ENCODE measurements around the gene LDLRAD4. TPM values are rescaled to one million over a fixed set of nuclear protein-coding genes. Genes with fewer than 3 reads are reported as not detected.
"Not testable (repeated sequence)": the region's sequence is repeated elsewhere in the genome, so short reads cannot be mapped to it uniquely, and the experiment has no call there.

Gene LDLRAD4
- total RNA-seq, 2 experiments from 2014 or later, result 37.3 to 38.5 TPM

- Mint-ChIP-seq H3K27me3 (no peaks in the 10 kb centered on the region), H3K27ac (no peak overlapping the region), H3K9me3 (no peaks in the 10 kb centered on the region), H3K4me1 (ENCODE audit: low read depth) (peaks cover 15% of the 10 kb centered on the region), H3K4me3 (no peak overlapping the region), H3K36me3 (ENCODE audit: low read depth) (peaks cover 13% of the 10 kb centered on the region)
- intact Hi-C loops (cut with micrococcal nuclease), result no loop called here
- ChIA-PET CTCF (interaction anchor here (0.9 kb wide), 1 partner anchor 178 kb away, joined by 3 read pairs; no protein-coding TSS in a partner anchor), POLR2A (no interaction called here)
- TF ChIP-seq CTCF (IDR thresholded peaks at IDR 0.05), result no peak
- no peak for DNase-seq
- no peak for ATAC-seq
Observed at GRCh38 chr18:13680612-13681011, 462.1 kb downstream of the LDLRAD4 start.

- intact Hi-C loops (cut with micrococcal nuclease), result no loop called here
- TF ChIP-seq CTCF (IDR thresholded peaks at IDR 0.05), result no peak
- Mint-ChIP-seq H3K27me3 (no peaks in the 10 kb centered on the region), H3K27ac (no peak overlapping the region), H3K4me3 (no peak overlapping the region), H3K9me3 (no peaks in the 10 kb centered on the region), H3K36me3 (ENCODE audit: low read depth) (peaks cover 13% of the 10 kb centered on the region), H3K4me1 (ENCODE audit: low read depth) (peaks cover 16% of the 10 kb centered on the region)
- DNase-seq (no peak), ATAC-seq (no peak)
- POLR2A ChIA-PET, result no interaction called here
- CTCF ChIA-PET, result no interaction called here
Observed at GRCh38 chr18:13681701-13682100, 463.1 kb downstream of the LDLRAD4 start.

- intact Hi-C loops (cut with micrococcal nuclease), result no loop called here
- Mint-ChIP-seq H3K27me3 (no peaks in the 10 kb centered on the region), H3K36me3 (ENCODE audit: low read depth) (peaks cover 29% of the 10 kb centered on the region), H3K4me3 (no peak overlapping the region), H3K9me3 (no peaks in the 10 kb centered on the region), H3K4me1 (ENCODE audit: low read depth) (peaks cover 17% of the 10 kb centered on the region), H3K27ac (no peak overlapping the region)
- ATAC-seq, result no peak
- no peak for TF ChIP-seq CTCF (IDR thresholded peaks at IDR 0.05)
- ChIA-PET CTCF (no interaction called here), POLR2A (no interaction called here)
- DNase-seq, result no peak
Observed at GRCh38 chr18:13684546-13684945, 466.0 kb downstream of the LDLRAD4 start.

GRCh38 chr18:13688191-13689136 lies 469.9 kb downstream of the LDLRAD4 start:
- ChIA-PET POLR2A (no interaction called here), CTCF (interaction anchor here (0.7 kb wide), 1 partner anchor 124 kb away, joined by 3 read pairs; no protein-coding TSS in a partner anchor)
- TF ChIP-seq CTCF (IDR thresholded peaks at IDR 0.05), result no peak
- ATAC-seq, result no peak
- Mint-ChIP-seq H3K36me3 (ENCODE audit: low read depth) (peaks cover 33% of the 10 kb centered on the region), H3K9me3 (peaks cover 9% of the 10 kb centered on the region), H3K27me3 (no peaks in the 10 kb centered on the region), H3K27ac (no peak overlapping the region), H3K4me3 (no peak overlapping the region), H3K4me1 (ENCODE audit: low read depth) (peaks cover 26% of the 10 kb centered on the region)
- DNase-seq, result no peak
- intact Hi-C loops (cut with micrococcal nuclease), result no loop called here

- POLR2A ChIA-PET; CTCF ChIA-PET; H3K27ac Mint-ChIP-seq; ATAC-seq; intact Hi-C loops (cut with micrococcal nuclease); H3K27me3 Mint-ChIP-seq; H3K4me3 Mint-ChIP-seq; DNase-seq: not testable (repeated sequence)
- Mint-ChIP-seq H3K4me1 (ENCODE audit: low read depth) (peaks cover 26% of the 10 kb centered on the region), H3K36me3 (ENCODE audit: low read depth) (peaks cover 46% of the 10 kb centered on the region), H3K9me3 (peaks cover 13% of the 10 kb centered on the region)
Observed at GRCh38 chr18:13690060-13690459, 471.5 kb downstream of the LDLRAD4 start.

GRCh38 chr18:13695337-13695736 lies 476.8 kb downstream of the LDLRAD4 start:
- Mint-ChIP-seq H3K36me3 (ENCODE audit: low read depth) (peaks cover 61% of the 10 kb centered on the region), H3K9me3 (peaks cover 29% of the 10 kb centered on the region), H3K4me1 (ENCODE audit: low read depth) (peaks cover 20% of the 10 kb centered on the region)
- H3K27ac Mint-ChIP-seq; H3K4me3 Mint-ChIP-seq; H3K27me3 Mint-ChIP-seq; POLR2A ChIA-PET; ATAC-seq; intact Hi-C loops (cut with micrococcal nuclease); CTCF ChIA-PET; DNase-seq: not testable (repeated sequence)
